ENCODE results near the gene NCK2.

NCK2 gene

GRCh38 chr2:105778080-105778607 is 33.4 kb downstream of the NCK2 start:
- no peak for FAIRE-seq

- FAIRE-seq, result no peak
Observed at GRCh38 chr2:105779394-105779793, 34.7 kb downstream of the NCK2 start.

- no peak for FAIRE-seq
Observed at GRCh38 chr2:105780606-105781005, 35.9 kb downstream of the NCK2 start.

- no peak for FAIRE-seq
Observed at GRCh38 chr2:105781274-105781978, 36.7 kb downstream of the NCK2 start.

GRCh38 chr2:105782123-105782522 is 37.4 kb downstream of the NCK2 start:
- FAIRE-seq, result no peak

GRCh38 chr2:105782646-105783045 is 37.9 kb downstream of the NCK2 start:
- FAIRE-seq, result no peak

- FAIRE-seq, result no peak
Observed at GRCh38 chr2:105783151-105783738, 38.5 kb downstream of the NCK2 start.

GRCh38 chr2:105783972-105784371 is 39.3 kb downstream of the NCK2 start:
- FAIRE-seq, result no peak

GRCh38 chr2:105784589-105784988 is 39.9 kb downstream of the NCK2 start:
- no peak for FAIRE-seq

- FAIRE-seq, result no peak
Observed at GRCh38 chr2:105785095-105785847, 40.6 kb downstream of the NCK2 start.

GRCh38 chr2:105786231-105787230 is 41.8 kb downstream of the NCK2 start:
- FAIRE-seq, result no peak

GRCh38 chr2:105787376-105788318 is 42.9 kb downstream of the NCK2 start:
- no peak for FAIRE-seq

- FAIRE-seq, result no peak
Observed at GRCh38 chr2:105788670-105789290, 44.1 kb downstream of the NCK2 start.

GRCh38 chr2:105789745-105790460 is 45.2 kb downstream of the NCK2 start:
- no peak for FAIRE-seq

- no peak for FAIRE-seq
Observed at GRCh38 chr2:105790461-105791149, 45.9 kb downstream of the NCK2 start.

- no peak for FAIRE-seq
Observed at GRCh38 chr2:105791229-105791628, 46.5 kb downstream of the NCK2 start.

- FAIRE-seq, result no peak
Observed at GRCh38 chr2:105792561-105792960, 47.8 kb downstream of the NCK2 start.

- no peak for FAIRE-seq
Observed at GRCh38 chr2:105793196-105793975, 48.7 kb downstream of the NCK2 start.
